ENCODE results near the gene KLHL9.

The KLHL9 gene

DNA sequence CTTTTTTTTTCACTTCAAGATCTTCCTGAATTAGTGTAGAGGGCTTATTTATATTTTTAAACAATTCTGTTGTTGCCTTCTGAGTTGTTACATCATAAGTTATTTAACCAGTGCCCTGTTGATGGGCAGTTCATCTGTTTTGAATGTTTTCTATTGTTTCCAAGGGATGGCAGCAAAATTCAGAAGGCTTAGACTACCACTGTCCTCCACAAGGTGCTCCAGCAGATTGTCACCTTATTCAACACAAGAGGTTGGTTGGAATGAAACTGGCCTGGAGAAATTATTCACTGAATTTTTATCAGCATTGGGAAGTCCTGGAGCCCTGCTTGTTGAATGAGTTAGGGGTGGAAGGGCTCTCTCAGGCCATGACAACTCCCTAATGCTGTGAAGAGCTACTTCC lies 1.3 kb upstream of the KLHL9 start:
- TF ChIP-seq, protein P1, sequence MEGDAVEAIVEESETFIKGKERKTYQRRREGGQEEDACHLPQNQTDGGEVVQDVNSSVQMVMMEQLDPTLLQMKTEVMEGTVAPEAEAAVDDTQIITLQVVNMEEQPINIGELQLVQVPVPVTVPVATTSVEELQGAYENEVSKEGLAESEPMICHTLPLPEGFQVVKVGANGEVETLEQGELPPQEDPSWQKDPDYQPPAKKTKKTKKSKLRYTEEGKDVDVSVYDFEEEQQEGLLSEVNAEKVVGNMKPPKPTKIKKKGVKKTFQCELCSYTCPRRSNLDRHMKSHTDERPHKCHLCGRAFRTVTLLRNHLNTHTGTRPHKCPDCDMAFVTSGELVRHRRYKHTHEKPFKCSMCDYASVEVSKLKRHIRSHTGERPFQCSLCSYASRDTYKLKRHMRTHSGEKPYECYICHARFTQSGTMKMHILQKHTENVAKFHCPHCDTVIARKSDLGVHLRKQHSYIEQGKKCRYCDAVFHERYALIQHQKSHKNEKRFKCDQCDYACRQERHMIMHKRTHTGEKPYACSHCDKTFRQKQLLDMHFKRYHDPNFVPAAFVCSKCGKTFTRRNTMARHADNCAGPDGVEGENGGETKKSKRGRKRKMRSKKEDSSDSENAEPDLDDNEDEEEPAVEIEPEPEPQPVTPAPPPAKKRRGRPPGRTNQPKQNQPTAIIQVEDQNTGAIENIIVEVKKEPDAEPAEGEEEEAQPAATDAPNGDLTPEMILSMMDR (IDR thresholded peaks at IDR 0.05; ENCODE audit: insufficient read depth, low read length): no peak
- TF ChIP-seq SPI1 (IDR thresholded peaks at IDR 0.05; ENCODE audit: borderline replicate concordance, low read depth): no peak
- no peak for TF ChIP-seq GABPA (IDR thresholded peaks at IDR 0.05; ENCODE audit: low read depth)
- TF ChIP-seq, protein P2, sequence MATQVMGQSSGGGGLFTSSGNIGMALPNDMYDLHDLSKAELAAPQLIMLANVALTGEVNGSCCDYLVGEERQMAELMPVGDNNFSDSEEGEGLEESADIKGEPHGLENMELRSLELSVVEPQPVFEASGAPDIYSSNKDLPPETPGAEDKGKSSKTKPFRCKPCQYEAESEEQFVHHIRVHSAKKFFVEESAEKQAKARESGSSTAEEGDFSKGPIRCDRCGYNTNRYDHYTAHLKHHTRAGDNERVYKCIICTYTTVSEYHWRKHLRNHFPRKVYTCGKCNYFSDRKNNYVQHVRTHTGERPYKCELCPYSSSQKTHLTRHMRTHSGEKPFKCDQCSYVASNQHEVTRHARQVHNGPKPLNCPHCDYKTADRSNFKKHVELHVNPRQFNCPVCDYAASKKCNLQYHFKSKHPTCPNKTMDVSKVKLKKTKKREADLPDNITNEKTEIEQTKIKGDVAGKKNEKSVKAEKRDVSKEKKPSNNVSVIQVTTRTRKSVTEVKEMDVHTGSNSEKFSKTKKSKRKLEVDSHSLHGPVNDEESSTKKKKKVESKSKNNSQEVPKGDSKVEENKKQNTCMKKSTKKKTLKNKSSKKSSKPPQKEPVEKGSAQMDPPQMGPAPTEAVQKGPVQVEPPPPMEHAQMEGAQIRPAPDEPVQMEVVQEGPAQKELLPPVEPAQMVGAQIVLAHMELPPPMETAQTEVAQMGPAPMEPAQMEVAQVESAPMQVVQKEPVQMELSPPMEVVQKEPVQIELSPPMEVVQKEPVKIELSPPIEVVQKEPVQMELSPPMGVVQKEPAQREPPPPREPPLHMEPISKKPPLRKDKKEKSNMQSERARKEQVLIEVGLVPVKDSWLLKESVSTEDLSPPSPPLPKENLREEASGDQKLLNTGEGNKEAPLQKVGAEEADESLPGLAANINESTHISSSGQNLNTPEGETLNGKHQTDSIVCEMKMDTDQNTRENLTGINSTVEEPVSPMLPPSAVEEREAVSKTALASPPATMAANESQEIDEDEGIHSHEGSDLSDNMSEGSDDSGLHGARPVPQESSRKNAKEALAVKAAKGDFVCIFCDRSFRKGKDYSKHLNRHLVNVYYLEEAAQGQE (IDR thresholded peaks at IDR 0.05; ENCODE audit: insufficient replicate concordance, low read depth): no peak
- no peak for TF ChIP-seq POLR2AphosphoS5 (IDR thresholded peaks at IDR 0.05; ENCODE audit: low read depth)
- Histone ChIP-seq H3K4me3 (replicated peaks; ENCODE audit: insufficient read depth, low read length) (no peak overlapping the region), H3K27me3 (ENCODE audit: insufficient read depth, poor library complexity, severe bottlenecking) (no peaks in the 10 kb centered on the region), H3K27ac (replicated peaks) (no peak overlapping the region)
- DNase-seq (ENCODE audit: low read depth in 1 of 2, low spot score in 1 of 2): no peak

DNA sequence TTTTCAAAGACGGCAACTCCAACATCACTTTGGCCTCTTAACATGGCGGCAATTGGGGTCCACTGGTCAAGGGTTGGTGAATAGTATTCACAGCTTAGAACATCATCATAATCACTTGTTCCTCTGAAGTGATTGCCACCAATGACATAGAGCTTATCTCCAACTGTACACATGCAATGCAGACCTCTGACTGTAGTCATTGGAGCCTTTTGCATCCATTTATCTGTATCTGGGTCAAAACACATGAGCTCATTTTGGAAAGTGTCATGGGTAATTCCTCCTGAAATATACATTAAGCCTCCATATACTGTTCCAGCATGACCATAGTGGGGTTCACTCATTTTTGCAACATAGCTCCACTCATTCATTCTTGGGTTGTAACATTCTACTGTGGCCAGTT lies 2.0 kb downstream of the KLHL9 start:
- Histone ChIP-seq H3K4me3 (replicated peaks; ENCODE audit: insufficient read depth, low read length) (no peak overlapping the region), H3K27ac (replicated peaks) (no peak overlapping the region), H3K27me3 (ENCODE audit: insufficient read depth, poor library complexity, severe bottlenecking) (no peaks in the 10 kb centered on the region)
- TF ChIP-seq, protein P1 (IDR thresholded peaks at IDR 0.05; ENCODE audit: insufficient read depth, low read length): no peak
- TF ChIP-seq GABPA (IDR thresholded peaks at IDR 0.05; ENCODE audit: low read depth): no peak
- TF ChIP-seq, protein P2 (IDR thresholded peaks at IDR 0.05; ENCODE audit: insufficient replicate concordance, low read depth): no peak
- TF ChIP-seq SPI1 (IDR thresholded peaks at IDR 0.05; ENCODE audit: borderline replicate concordance, low read depth): no peak
- no peak for TF ChIP-seq POLR2AphosphoS5 (IDR thresholded peaks at IDR 0.05; ENCODE audit: low read depth)
- no peak for DNase-seq (ENCODE audit: low read depth in 1 of 2, low spot score in 1 of 2)

DNA sequence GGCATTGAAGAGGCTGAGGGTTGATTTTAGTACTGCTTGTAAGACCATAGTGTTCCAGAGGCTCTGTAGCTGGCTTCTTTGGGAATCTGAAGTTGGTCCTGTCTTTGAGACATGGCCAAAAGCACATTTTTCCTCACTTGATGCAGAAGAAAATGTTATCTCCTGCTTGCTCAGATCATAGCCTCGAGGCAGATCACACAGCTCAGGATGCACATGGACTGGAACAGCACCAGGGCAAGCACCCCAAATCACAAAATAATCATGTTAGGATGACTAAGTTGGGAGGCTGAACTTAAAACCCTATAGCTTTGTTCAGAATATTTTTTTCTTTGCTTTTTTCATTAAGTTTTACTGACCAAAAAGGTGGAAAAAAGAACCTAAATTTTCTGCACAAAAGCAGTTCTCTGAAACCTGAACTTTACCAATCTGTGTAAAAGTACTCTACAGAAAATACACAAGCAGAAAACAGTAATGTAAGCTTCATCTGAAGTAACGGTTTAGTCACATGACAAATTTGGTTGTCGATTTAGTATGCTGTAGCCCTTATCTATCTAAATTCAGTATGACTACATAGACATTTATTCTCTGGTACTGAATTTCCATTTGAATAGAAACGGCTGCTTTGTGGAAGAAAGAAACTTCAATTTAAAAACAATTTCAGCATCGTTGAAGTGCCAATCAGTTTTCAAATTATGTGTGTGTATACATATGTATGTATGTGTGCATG lies 3.4 kb downstream of the KLHL9 start:
- Histone ChIP-seq H3K4me3 (replicated peaks; ENCODE audit: insufficient read depth, low read length) (no peak overlapping the region), H3K27me3 (ENCODE audit: insufficient read depth, poor library complexity, severe bottlenecking) (no peaks in the 10 kb centered on the region), H3K27ac (replicated peaks) (no peak overlapping the region)
- TF ChIP-seq, protein P2 (IDR thresholded peaks at IDR 0.05; ENCODE audit: insufficient replicate concordance, low read depth): no peak
- no peak for TF ChIP-seq GABPA (IDR thresholded peaks at IDR 0.05; ENCODE audit: low read depth)
- no peak for TF ChIP-seq SPI1 (IDR thresholded peaks at IDR 0.05; ENCODE audit: borderline replicate concordance, low read depth)
- DNase-seq (ENCODE audit: low read depth in 1 of 2, low spot score in 1 of 2): no peak

Data from HL-60 (cell line).